HepG2 (cell line): Measurements from ENCODE around the gene DNAJC12. TPM values are rescaled to one million over a fixed set of nuclear protein-coding genes. Genes with fewer than 3 reads are reported as not detected.

Experiments used
- ATAC-seq: fragments of 200-7000 bp; cut with Tn5 transposase; 3 replicates; pipeline ENCODE4 v1.9.1; 2020; ENCODE audit warnings: mild to moderate bottlenecking, moderate library complexity
- BruUV-seq: library from RNA; stranded (reverse); fragments of 400-500 nt; replicated peaks from 2 replicates; lab custom pipeline; 2021; lab: Mats Ljungman, UMichigan
- CTCF ChIA-PET: fragments of 300-600 bp; formaldehyde crosslinking; extraction: SDS; loops from one replicate; lab custom pipeline; 2021; ENCODE audit warnings: low total read pairs, inconsistent platforms, low intra/inter-chr PET ratio; lab: Yijun Ruan, JAX
- POLR2A ChIA-PET: fragments of 350-600 bp; sonication (Branson Sonifier 250); formaldehyde crosslinking; loops from one replicate; lab custom pipeline; 2020; ENCODE audit warnings: antibody characterized with exemption, inconsistent platforms; lab: Yijun Ruan, JAX
- DNase-seq: peaks from one replicate; pipeline ENCODE4 v3.0.0-alpha.2; 2015; ENCODE audit warnings: low spot score
- FAIRE-seq: peaks from 3 replicates; lab custom pipeline; 2011; peaks lifted over from hg19 to GRCh38; lab: Jason Lieb, UNC
- H2AFZ ChIP-seq: one replicate; pipeline ENCODE4 v1.6.1; 2011; ENCODE audit warnings: low read length, inconsistent platforms
- H3K27ac ChIP-seq: fragments of 300-600 bp; 3 replicates; pipeline ENCODE4 v1.8.0; 2011; ENCODE audit warnings: mixed run types, mild to moderate bottlenecking, mixed read lengths, low read length, inconsistent platforms; ENCODE audit not compliant: insufficient read depth; ENCODE audit errors: extremely low read length
- H3K27me3 ChIP-seq, 2 experiments: fragments of 200-600 bp in 1 of 2; 2 replicates in 1 of 2; 3 replicates in 1 of 2; pipeline versions ENCODE4 v1.6.0 to v1.8.0; 2011; ENCODE audit warnings: low read length in 2 of 2, mild to moderate bottlenecking in 2 of 2, moderate library complexity in 2 of 2, inconsistent platforms in 1 of 2; ENCODE audit not compliant: insufficient read depth in 2 of 2, control insufficient read depth in 1 of 2
- H3K36me3 ChIP-seq, 2 experiments: fragments of 200-600 bp in 1 of 2; replicated peaks in 1 of 2; 2 replicates in 1 of 2; 3 replicates in 1 of 2; pipeline versions ENCODE4 v1.5.1 to v1.8.0; 2011; ENCODE audit warnings: low read length in 2 of 2, inconsistent platforms in 1 of 2; ENCODE audit not compliant: insufficient read depth in 2 of 2, control insufficient read depth in 1 of 2
- H3K4me1 ChIP-seq: 2 replicates; pipeline ENCODE4 v1.5.1; 2012; ENCODE audit warnings: low read length, inconsistent platforms; ENCODE audit not compliant: insufficient read depth
- H3K4me2 ChIP-seq: 2 replicates; pipeline ENCODE4 v1.6.0; 2011; ENCODE audit warnings: low read depth, low read length, inconsistent platforms
- H3K4me3 ChIP-seq, 3 experiments: fragments of 200-600 bp in 1 of 3; sonication (generic), shearing (Covaris generic) in 1 of 3; replicated peaks in 1 of 3; 2 replicates each; pipeline ENCODE4 v1.5.1; 2011 to 2016; ENCODE audit warnings: low read length in 3 of 3, inconsistent platforms in 2 of 3, low read depth in 2 of 3, mild to moderate bottlenecking in 2 of 3, control low read depth in 1 of 3, mixed read lengths in 1 of 3; ENCODE audit not compliant: insufficient read depth in 1 of 3
- H3K79me2 ChIP-seq: one replicate; pipeline ENCODE4 v1.6.1; 2011; ENCODE audit warnings: low read length, inconsistent platforms; ENCODE audit not compliant: insufficient read depth
- H3K9ac ChIP-seq: 2 replicates; pipeline ENCODE4 v1.6.0; 2011; ENCODE audit warnings: mild to moderate bottlenecking, low read depth, low read length, inconsistent platforms; ENCODE audit not compliant: insufficient read depth
- H3K9me3 ChIP-seq: 2 replicates; pipeline ENCODE4 v1.5.1; 2012; ENCODE audit warnings: mild to moderate bottlenecking, low read length
- H4K20me1 ChIP-seq: 2 replicates; pipeline ENCODE4 v1.6.0; 2011; ENCODE audit warnings: inconsistent platforms, mild to moderate bottlenecking, low read length, moderate library complexity; ENCODE audit not compliant: insufficient read depth
- FOXM1 ChIP-seq: sonication (generic); formaldehyde crosslinking; IDR thresholded peaks from 2 replicates; pipeline ENCODE4 v1.5.0; 2020; ENCODE audit warnings: missing genetic modification reagents
- GFI1 ChIP-seq: sonication (generic); formaldehyde crosslinking; IDR thresholded peaks from 2 replicates; pipeline ENCODE4 v1.5.0; 2020; ENCODE audit warnings: missing genetic modification reagents, mild to moderate bottlenecking, borderline replicate concordance
- RARA ChIP-seq: IDR thresholded peaks from 2 replicates; pipeline ENCODE4 v1.6.1; 2016; ENCODE audit warnings: missing genetic modification reagents, missing compliant biosample characterization
- RBAK ChIP-seq: sonication (generic); formaldehyde crosslinking; IDR thresholded peaks from 2 replicates; pipeline ENCODE4 v1.5.1; 2020; ENCODE audit warnings: mild to moderate bottlenecking, missing genetic modification reagents
- RFXAP ChIP-seq: sonication (generic); formaldehyde crosslinking; IDR thresholded peaks from 2 replicates; pipeline ENCODE4 v1.4.0; 2020; ENCODE audit warnings: missing genetic modification reagents, borderline replicate concordance
- SPEN ChIP-seq: sonication (generic); formaldehyde crosslinking; IDR thresholded peaks from 2 replicates; pipeline ENCODE4 v1.5.1; 2020; ENCODE audit warnings: low read depth, mild to moderate bottlenecking, missing genetic modification reagents
- TARDBP ChIP-seq: sonication (generic); formaldehyde crosslinking; IDR thresholded peaks from 2 replicates; pipeline ENCODE4 v1.8.0; 2022; ENCODE audit warnings: mild to moderate bottlenecking, missing genetic modification reagents
- ZFAT ChIP-seq: sonication (generic); formaldehyde crosslinking; conservative IDR thresholded peaks from 2 replicates; pipeline ENCODE4 v1.8.1; 2023; ENCODE audit warnings: missing genetic modification reagents, inconsistent platforms
- ZNF251 ChIP-seq: sonication (generic); formaldehyde crosslinking; IDR thresholded peaks from 2 replicates; pipeline ENCODE4 v1.9.0; 2021; ENCODE audit warnings: mild to moderate bottlenecking, missing genetic modification reagents
- ZNF296 ChIP-seq: sonication (generic); formaldehyde crosslinking; conservative IDR thresholded peaks from 2 replicates; pipeline ENCODE4 v1.5.0; 2020; ENCODE audit warnings: mild to moderate bottlenecking, missing genetic modification reagents
- ZNF7 ChIP-seq: IDR thresholded peaks from 2 replicates; pipeline ENCODE4 v1.6.1; 2016; ENCODE audit warnings: missing biosample characterization, missing genetic modification reagents
- WGBS: methylation state at CpG from one replicate; pipeline ENCODE4 v1.1.6; 2017; ENCODE audit warnings: low lambda C conversion rate; 5-methylcytosine and 5-hydroxymethylcytosine counted together
- in situ Hi-C: cut with HindIII; loops from 2 replicates; pipeline ENCODE4 v1.10.0; 2017; ENCODE audit warnings: low pct_unique_long_range_greater_than_20kb; ENCODE audit not compliant: extremely low pct_ligation_motif_present
- intact Hi-C: fragments of 100-400 bp; cut with micrococcal nuclease; formaldehyde crosslinking; loops from one replicate; pipeline ENCODE4 v1.10.0; 2022; ENCODE audit not compliant: unreplicated experiment
- polyA plus RNA-seq, 8 experiments: library from polyadenylated mRNA; depleted of rRNA in 3 of 8; stranded (reverse) in 7 of 8; unstranded in 1 of 8; fragments of >200 nt; fragmentation: Illumina TruSeq in 4 of 8; extraction: Trizol in 4 of 8; gene quantifications; 2 replicates each; pipeline versions ENCODE4 v1.2.1 to v1.2.3, GENCODE V29; 2011 to 2016; ENCODE audit warnings: low read depth in 4 of 8, missing spikeins in 1 of 8, mixed read lengths in 1 of 8; ENCODE audit not compliant: insufficient read depth in 1 of 8
- total RNA-seq, 5 experiments: library from RNA; depleted of rRNA; stranded (reverse); fragments of >200 nt; fragmentation: Illumina TruSeq; extraction: Trizol; gene quantifications; 2 replicates each; pipeline ENCODE4 v1.2.3, GENCODE V29; 2016; ENCODE audit warnings: low read depth in 1 of 5
- TF ChIP-seq, protein P1 (sequence below): sonication (generic); formaldehyde crosslinking; IDR thresholded peaks from 2 replicates; pipeline ENCODE4 v1.4.0; 2020; ENCODE audit warnings: mild to moderate bottlenecking, missing genetic modification reagents
- TF ChIP-seq, protein P2 (sequence below): sonication (generic); formaldehyde crosslinking; conservative IDR thresholded peaks from 2 replicates; pipeline ENCODE4 v1.8.1; 2023; ENCODE audit warnings: missing genetic modification reagents
- TF ChIP-seq, protein P3 (sequence below): sonication (generic); formaldehyde crosslinking; IDR thresholded peaks from 2 replicates; pipeline ENCODE4 v1.8.1; 2023; ENCODE audit warnings: mild to moderate bottlenecking, missing genetic modification reagents
- TF ChIP-seq, protein P4 (sequence below): sonication (generic); formaldehyde crosslinking; IDR thresholded peaks from 2 replicates; pipeline ENCODE4 v1.4.0; 2020; ENCODE audit warnings: low read depth, missing genetic modification reagents

The DNAJC12 gene
- total and polyA plus RNA-seq, 2 of the 13 experiments (the other 11 are each of a cell fraction or from before 2014, with no cell fraction given), result 11.6 to 43.9 TPM

DNA sequence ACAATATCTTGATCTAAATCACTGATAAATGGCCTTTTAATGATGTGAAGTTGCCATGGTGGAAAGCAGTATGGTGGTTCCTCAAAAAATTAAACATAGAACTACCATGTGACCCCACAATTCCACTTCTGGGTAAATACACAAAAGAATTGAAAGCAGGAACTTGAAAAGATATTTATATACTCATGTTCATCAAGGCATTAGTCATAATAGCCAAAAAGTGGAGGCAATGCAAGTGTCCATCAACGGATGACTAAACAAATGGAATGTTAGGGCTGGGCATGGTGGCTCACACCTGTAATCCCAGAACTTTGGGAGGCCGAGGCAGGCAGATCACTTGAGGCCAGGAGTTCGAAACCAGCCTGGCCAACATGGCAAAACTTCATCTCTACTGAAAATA is 2.0 kb upstream of the DNAJC12 start:
- ChIA-PET POLR2A (no interaction called here), CTCF (no interaction called here)
- WGBS, result 98% methylated on average over 3 of the region's 3 CpGs
- H4K20me1 ChIP-seq, result no peaks in the 10 kb centered on the region
- no peak for ATAC-seq
- H3K9me3 ChIP-seq, result 0 out of 2 replicates have a peak, but pooled peaks cover 10% of the 10 kb centered on the region
- no peaks in the 10 kb centered on the region for H3K36me3 ChIP-seq
- H2AFZ ChIP-seq, result no peak overlapping the region
- H3K4me3 ChIP-seq, result no peak overlapping the region
- TF ChIP-seq, protein P1, sequence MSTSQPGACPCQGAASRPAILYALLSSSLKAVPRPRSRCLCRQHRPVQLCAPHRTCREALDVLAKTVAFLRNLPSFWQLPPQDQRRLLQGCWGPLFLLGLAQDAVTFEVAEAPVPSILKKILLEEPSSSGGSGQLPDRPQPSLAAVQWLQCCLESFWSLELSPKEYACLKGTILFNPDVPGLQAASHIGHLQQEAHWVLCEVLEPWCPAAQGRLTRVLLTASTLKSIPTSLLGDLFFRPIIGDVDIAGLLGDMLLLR (CRISPR knock-in tag), result no peak
- TF ChIP-seq, protein P2, sequence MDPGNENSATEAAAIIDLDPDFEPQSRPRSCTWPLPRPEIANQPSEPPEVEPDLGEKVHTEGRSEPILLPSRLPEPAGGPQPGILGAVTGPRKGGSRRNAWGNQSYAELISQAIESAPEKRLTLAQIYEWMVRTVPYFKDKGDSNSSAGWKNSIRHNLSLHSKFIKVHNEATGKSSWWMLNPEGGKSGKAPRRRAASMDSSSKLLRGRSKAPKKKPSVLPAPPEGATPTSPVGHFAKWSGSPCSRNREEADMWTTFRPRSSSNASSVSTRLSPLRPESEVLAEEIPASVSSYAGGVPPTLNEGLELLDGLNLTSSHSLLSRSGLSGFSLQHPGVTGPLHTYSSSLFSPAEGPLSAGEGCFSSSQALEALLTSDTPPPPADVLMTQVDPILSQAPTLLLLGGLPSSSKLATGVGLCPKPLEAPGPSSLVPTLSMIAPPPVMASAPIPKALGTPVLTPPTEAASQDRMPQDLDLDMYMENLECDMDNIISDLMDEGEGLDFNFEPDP (CRISPR knock-in tag), result no peak
- TF ChIP-seq, protein P3, sequence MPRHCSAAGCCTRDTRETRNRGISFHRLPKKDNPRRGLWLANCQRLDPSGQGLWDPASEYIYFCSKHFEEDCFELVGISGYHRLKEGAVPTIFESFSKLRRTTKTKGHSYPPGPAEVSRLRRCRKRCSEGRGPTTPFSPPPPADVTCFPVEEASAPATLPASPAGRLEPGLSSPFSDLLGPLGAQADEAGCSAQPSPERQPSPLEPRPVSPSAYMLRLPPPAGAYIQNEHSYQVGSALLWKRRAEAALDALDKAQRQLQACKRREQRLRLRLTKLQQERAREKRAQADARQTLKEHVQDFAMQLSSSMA (CRISPR knock-in tag), result no peak
- TF ChIP-seq TARDBP, result no peak
- no peak for TF ChIP-seq GFI1 (CRISPR knock-in tag)
- TF ChIP-seq RFXAP (CRISPR knock-in tag), result no peak
- no peak for TF ChIP-seq ZNF251
- no peak for TF ChIP-seq ZNF7 (CRISPR knock-in tag)
- no peak for TF ChIP-seq FOXM1
- no peak for TF ChIP-seq ZFAT
- TF ChIP-seq, protein P4, sequence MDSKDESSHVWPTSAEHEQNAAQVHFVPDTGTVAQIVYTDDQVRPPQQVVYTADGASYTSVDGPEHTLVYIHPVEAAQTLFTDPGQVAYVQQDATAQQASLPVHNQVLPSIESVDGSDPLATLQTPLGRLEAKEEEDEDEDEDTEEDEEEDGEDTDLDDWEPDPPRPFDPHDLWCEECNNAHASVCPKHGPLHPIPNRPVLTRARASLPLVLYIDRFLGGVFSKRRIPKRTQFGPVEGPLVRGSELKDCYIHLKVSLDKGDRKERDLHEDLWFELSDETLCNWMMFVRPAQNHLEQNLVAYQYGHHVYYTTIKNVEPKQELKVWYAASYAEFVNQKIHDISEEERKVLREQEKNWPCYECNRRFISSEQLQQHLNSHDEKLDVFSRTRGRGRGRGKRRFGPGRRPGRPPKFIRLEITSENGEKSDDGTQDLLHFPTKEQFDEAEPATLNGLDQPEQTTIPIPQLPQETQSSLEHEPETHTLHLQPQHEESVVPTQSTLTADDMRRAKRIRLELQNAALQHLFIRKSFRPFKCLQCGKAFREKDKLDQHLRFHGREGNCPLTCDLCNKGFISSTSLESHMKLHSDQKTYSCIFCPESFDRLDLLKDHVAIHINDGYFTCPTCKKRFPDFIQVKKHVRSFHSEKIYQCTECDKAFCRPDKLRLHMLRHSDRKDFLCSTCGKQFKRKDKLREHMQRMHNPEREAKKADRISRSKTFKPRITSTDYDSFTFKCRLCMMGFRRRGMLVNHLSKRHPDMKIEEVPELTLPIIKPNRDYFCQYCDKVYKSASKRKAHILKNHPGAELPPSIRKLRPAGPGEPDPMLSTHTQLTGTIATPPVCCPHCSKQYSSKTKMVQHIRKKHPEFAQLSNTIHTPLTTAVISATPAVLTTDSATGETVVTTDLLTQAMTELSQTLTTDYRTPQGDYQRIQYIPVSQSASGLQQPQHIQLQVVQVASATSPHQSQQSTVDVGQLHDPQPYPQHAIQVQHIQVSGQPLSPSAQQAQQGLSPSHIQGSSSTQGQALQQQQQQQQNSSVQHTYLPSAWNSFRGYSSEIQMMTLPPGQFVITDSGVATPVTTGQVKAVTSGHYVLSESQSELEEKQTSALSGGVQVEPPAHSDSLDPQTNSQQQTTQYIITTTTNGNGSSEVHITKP (CRISPR knock-in tag), result no peak
- no peak for TF ChIP-seq RBAK (CRISPR knock-in tag)
- no peak for TF ChIP-seq ZNF296
- TF ChIP-seq SPEN (CRISPR knock-in tag), result no peak
- TF ChIP-seq RARA (CRISPR knock-in tag), result no peak
- H3K4me1 ChIP-seq, result peaks cover 31% of the 10 kb centered on the region
- DNase-seq, result no peak
- intact Hi-C loops, result no loop called here
- no peak overlapping the region for H3K4me2 ChIP-seq
- BruUV-seq, result no TSS peak
- in situ Hi-C loops, result no loop called here
- no peak overlapping the region for H3K9ac ChIP-seq
- H3K27me3 ChIP-seq, result no peaks in the 10 kb centered on the region; a peak in 1 of 5 replicates
- no peak overlapping the region for H3K27ac ChIP-seq
- no peak for FAIRE-seq
- H3K79me2 ChIP-seq, result peaks cover 21% of the 10 kb centered on the region
